Activated T-cell treated with anti-CD3 and anti-CD28 coated beads, Interleukin-2, amount 50 U/mL, for 24 hours (primary cell): ENCODE measurements around the gene SFSWAP.
"Not testable (repeated sequence)": the region's sequence is repeated elsewhere in the genome, so short reads cannot be mapped to it uniquely, and the experiment has no call there.

ENCODE experiments used
- DNase-seq: peaks from one replicate; pipeline ENCODE4 v3.0.0-alpha.2; 2020
- H3K27ac Mint-ChIP-seq: 2 replicates; pipeline ENCODE4 v1.8.0; 2020; ENCODE audit warnings: mild to moderate bottlenecking, mixed read lengths
- H3K27me3 Mint-ChIP-seq: 2 replicates; pipeline ENCODE4 v1.8.0; 2020; ENCODE audit warnings: mixed read lengths
- H3K36me3 Mint-ChIP-seq: 2 replicates; pipeline ENCODE4 v1.8.0; 2020; ENCODE audit warnings: low read depth, mixed read lengths
- H3K4me1 Mint-ChIP-seq: 2 replicates; pipeline ENCODE4 v1.8.0; 2020; ENCODE audit warnings: low read depth, mixed read lengths
- H3K4me3 Mint-ChIP-seq: 2 replicates; pipeline ENCODE4 v1.8.0; 2020; ENCODE audit warnings: mild to moderate bottlenecking, moderate library complexity, mixed read lengths
- H3K9me3 Mint-ChIP-seq: 2 replicates; pipeline ENCODE4 v1.8.0; 2020; ENCODE audit warnings: mixed read lengths

The SFSWAP gene

DNA sequence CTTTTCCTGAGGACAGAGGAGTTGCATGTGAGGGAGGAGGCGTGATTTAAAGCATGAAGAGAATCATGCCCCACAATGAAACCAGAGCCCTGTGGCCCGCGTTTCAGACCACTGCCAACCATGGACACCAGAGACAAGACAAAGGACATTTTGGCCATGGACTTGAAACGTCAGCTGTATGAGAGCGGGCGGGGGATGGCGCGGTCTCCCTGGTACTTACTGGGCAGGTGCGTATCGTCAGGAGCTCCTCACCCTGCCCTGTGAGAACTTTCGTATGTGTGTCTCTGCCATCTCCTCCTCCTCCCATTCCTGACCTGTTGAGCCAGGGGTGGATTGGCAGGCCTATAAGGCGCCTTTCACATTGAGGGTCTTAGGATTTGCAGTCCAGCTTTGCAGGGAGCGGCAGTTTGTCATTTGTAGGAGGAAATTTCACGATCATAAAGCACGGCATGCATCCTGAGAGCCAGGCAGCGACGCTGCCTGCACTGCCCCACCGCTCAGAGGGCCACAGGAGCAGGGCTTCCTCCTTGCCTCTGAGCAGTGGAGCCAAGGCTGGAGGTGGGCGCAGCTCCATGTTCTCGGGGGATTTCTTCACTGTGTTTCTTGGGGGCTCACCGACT is 22.2 kb downstream of the SFSWAP start:
- H3K4me3 Mint-ChIP-seq = no peak overlapping the region
- DNase-seq = peak; percentile 19
- H3K9me3 Mint-ChIP-seq = no peaks in the 10 kb centered on the region
- peak overlapping the region; percentile 18 for H3K27ac Mint-ChIP-seq
- no peaks in the 10 kb centered on the region for H3K27me3 Mint-ChIP-seq
- peaks cover 2% of the 10 kb centered on the region for H3K4me1 Mint-ChIP-seq
- peaks cover 94% of the 10 kb centered on the region for H3K36me3 Mint-ChIP-seq

DNA sequence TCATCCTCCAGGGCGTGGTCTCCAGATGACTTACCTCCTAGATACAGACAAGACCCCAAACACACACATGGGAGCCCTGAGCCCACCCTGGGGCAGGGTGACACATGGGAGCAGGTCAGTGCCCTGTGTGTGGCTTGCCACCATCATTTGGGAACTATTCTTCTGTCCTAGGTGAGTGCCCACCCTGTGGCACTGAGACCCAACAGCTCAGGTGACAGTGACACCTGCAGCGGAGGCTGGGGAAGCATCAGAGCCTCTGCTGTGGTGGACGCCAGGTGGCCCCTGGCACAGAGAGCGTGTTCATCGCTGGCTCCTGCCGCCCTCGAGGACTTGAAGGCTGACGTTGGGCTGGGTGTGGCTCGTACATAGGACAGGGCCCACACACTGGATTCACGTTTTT is 23.0 kb downstream of the SFSWAP start:
- no peak overlapping the region for H3K27ac Mint-ChIP-seq
- H3K9me3 Mint-ChIP-seq = no peaks in the 10 kb centered on the region
- H3K4me3 Mint-ChIP-seq = no peak overlapping the region
- no peaks in the 10 kb centered on the region for H3K27me3 Mint-ChIP-seq
- peaks cover 2% of the 10 kb centered on the region for H3K4me1 Mint-ChIP-seq
- DNase-seq = peak; percentile 13
- peaks cover 94% of the 10 kb centered on the region for H3K36me3 Mint-ChIP-seq

- Mint-ChIP-seq H3K27ac (peak overlapping the region; percentile 47), H3K27me3 (no peaks in the 10 kb centered on the region), H3K36me3 (peaks cover 92% of the 10 kb centered on the region), H3K4me1 (peaks cover 2% of the 10 kb centered on the region), H3K9me3 (no peaks in the 10 kb centered on the region), H3K4me3 (no peak overlapping the region)
- DNase-seq = peak; percentile 30
Observed at GRCh38 chr12:131734336-131735152, 23.7 kb downstream of the SFSWAP start.

DNA sequence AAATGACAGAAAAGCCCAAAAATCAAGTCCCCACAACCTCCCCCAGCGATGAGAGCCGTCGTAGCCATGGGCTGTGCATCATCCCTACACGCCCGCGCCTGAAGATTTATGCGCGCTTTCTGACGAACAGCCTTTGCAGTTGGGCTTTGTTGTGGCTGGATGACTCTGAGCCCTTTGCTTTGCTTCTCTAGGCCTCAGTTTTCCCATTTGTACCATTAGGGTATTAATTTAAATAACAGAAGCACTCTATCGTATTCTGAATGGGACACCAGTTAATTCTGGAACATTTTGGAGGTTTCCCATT is 24.2 kb downstream of the SFSWAP start:
- no peak for DNase-seq
- Mint-ChIP-seq H3K27ac (no peak overlapping the region), H3K27me3 (no peaks in the 10 kb centered on the region), H3K36me3 (peaks cover 92% of the 10 kb centered on the region), H3K4me3 (no peak overlapping the region), H3K4me1 (peaks cover 2% of the 10 kb centered on the region), H3K9me3 (no peaks in the 10 kb centered on the region)

- H3K27me3 Mint-ChIP-seq = no peaks in the 10 kb centered on the region
- peak; percentile 23 for DNase-seq
- H3K9me3 Mint-ChIP-seq = no peaks in the 10 kb centered on the region
- H3K4me3 Mint-ChIP-seq = no peak overlapping the region
- peak overlapping the region; percentile 42 for H3K27ac Mint-ChIP-seq
- H3K36me3 Mint-ChIP-seq = peaks cover 91% of the 10 kb centered on the region
- peaks cover 2% of the 10 kb centered on the region for H3K4me1 Mint-ChIP-seq
Observed at GRCh38 chr12:131735476-131736445, 24.9 kb downstream of the SFSWAP start.

GRCh38 chr12:131736446-131737149 is 25.7 kb downstream of the SFSWAP start:
- no peaks in the 10 kb centered on the region for H3K27me3 Mint-ChIP-seq
- H3K4me1 Mint-ChIP-seq = peaks cover 2% of the 10 kb centered on the region
- H3K9me3 Mint-ChIP-seq = no peaks in the 10 kb centered on the region
- no peak overlapping the region for H3K4me3 Mint-ChIP-seq
- H3K36me3 Mint-ChIP-seq = peaks cover 87% of the 10 kb centered on the region
- peak overlapping the region; percentile 26 for H3K27ac Mint-ChIP-seq
- peak; percentile 17 for DNase-seq

DNA sequence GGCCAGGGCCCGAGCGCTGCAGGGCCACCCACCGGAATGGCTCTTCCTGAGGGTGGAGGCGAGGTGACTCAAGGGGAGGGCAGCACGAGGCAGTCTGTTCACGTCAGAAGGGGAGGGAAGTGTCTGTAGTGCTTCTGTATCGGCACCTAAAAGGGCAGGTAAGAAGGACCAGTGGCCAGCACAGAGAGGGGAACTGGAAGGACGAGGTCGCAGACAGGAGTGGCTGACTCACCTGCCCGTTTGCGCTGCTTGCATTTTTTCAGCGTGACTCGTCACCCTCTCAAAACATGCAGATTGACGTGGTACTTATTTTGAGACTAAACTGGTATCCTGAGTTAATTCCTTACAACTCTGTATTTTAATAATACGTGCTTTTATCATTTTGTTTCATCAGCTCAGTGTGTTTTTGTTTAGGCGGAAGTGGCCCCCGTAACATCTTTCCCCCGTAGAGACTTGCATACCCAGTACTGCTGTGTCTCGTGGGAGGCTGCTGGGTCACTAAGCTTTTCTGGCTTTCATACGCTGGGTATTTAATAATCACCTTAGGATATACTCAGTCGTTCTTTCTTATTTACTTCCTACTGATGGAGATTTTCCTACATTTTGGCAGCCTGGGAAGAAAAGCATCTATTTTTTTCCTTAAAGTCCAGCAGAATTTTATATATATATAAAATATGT is 26.4 kb downstream of the SFSWAP start:
- H3K27me3 Mint-ChIP-seq = no peaks in the 10 kb centered on the region
- peaks cover 90% of the 10 kb centered on the region for H3K36me3 Mint-ChIP-seq
- peak; percentile 14 for DNase-seq
- H3K4me1 Mint-ChIP-seq = peaks cover 2% of the 10 kb centered on the region
- H3K9me3 Mint-ChIP-seq = no peaks in the 10 kb centered on the region
- no peak overlapping the region for H3K4me3 Mint-ChIP-seq
- peak overlapping the region; percentile 26 for H3K27ac Mint-ChIP-seq

DNA sequence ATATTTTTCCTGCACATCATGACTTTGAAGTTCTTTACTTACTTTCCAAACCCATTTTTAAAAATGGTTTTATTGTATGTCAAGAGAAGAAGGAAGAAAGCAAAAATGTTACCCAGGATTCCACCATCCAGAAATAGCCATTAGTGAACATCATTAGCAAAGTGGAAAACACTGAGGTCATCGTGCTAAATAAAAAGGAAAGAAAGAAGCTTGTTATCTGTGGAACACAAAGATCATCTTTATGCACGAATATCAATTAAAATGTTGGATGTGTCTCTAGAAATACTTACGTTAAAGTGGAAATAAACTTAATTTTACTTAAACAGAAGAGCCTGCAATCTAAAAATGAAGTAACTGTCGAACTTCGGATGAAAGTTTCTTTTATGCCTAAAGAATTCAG is 27.3 kb downstream of the SFSWAP start:
- Mint-ChIP-seq H3K27me3 (no peaks in the 10 kb centered on the region), H3K4me1 (peaks cover 2% of the 10 kb centered on the region), H3K36me3 (peaks cover 90% of the 10 kb centered on the region), H3K9me3 (peaks cover 7% of the 10 kb centered on the region), H3K27ac (no peak overlapping the region), H3K4me3 (no peak overlapping the region)
- DNase-seq = no peak

DNA sequence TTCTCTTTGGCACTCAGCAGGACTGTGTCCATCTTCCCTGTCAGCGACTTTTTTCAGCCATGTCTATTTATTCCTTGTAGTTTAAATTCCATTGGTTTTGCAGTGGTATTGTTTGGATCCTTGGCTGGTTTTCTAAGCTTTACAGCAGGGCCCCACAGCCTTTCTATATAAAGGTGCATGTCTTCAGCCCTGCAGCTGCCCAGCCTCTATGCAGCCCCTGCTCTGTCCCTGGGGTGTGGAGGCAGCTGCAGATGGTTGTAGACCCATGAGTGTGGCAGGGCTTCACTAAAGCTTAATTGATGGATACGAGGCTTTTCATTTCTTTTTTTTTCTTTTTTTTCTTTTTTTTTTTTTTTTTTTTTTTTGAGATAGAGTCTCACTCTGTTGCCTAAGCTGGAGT is 29.7 kb downstream of the SFSWAP start:
- no peak overlapping the region for H3K4me3 Mint-ChIP-seq
- H3K36me3 Mint-ChIP-seq = peaks cover 90% of the 10 kb centered on the region
- DNase-seq = no peak
- H3K4me1 Mint-ChIP-seq = peaks cover 2% of the 10 kb centered on the region
- no peaks in the 10 kb centered on the region for H3K27me3 Mint-ChIP-seq
- peaks cover 9% of the 10 kb centered on the region for H3K9me3 Mint-ChIP-seq
- no peak overlapping the region for H3K27ac Mint-ChIP-seq

- not testable (repeated sequence) for DNase-seq, H3K9me3 Mint-ChIP-seq, H3K4me1 Mint-ChIP-seq, H3K27me3 Mint-ChIP-seq, H3K4me3 Mint-ChIP-seq
- Mint-ChIP-seq H3K27ac (peak overlapping the region; percentile 0), H3K36me3 (peaks cover 92% of the 10 kb centered on the region)
Observed at GRCh38 chr12:131742761-131743160, 31.9 kb downstream of the SFSWAP start.

GRCh38 chr12:131743410-131743809 is 32.5 kb downstream of the SFSWAP start:
- peak; percentile 22 for DNase-seq
- H3K27ac Mint-ChIP-seq, H3K4me3 Mint-ChIP-seq, H3K27me3 Mint-ChIP-seq, H3K4me1 Mint-ChIP-seq, H3K9me3 Mint-ChIP-seq: not testable (repeated sequence)
- H3K36me3 Mint-ChIP-seq = peaks cover 92% of the 10 kb centered on the region

DNA sequence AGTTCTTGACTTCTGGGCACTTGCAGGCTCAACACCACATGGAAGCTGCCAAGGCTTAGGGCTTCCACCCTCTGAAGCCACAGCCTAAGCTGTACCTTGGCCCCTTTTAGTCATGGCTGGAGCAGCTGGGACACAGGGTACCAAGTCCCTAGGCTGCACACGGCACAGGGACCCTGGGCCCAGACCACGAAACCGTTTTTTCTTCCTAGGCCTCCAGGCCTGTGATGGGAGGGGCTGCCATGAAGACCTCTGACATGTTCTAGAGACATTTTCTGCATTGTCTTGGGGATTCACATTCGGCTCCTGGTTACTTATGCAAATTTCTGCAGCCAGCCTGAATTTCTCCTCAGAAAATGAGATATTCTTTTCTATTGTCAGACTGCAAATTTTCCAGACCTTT is 33.0 kb downstream of the SFSWAP start:
- not testable (repeated sequence) for H3K9me3 Mint-ChIP-seq, H3K4me3 Mint-ChIP-seq, H3K27ac Mint-ChIP-seq, H3K4me1 Mint-ChIP-seq, H3K27me3 Mint-ChIP-seq
- DNase-seq = peak; percentile 2
- H3K36me3 Mint-ChIP-seq = peaks cover 92% of the 10 kb centered on the region

- H3K36me3 Mint-ChIP-seq = peaks cover 94% of the 10 kb centered on the region
- H3K27ac Mint-ChIP-seq, H3K4me1 Mint-ChIP-seq: not testable (repeated sequence)
Observed at GRCh38 chr12:131744675-131745074, 33.8 kb downstream of the SFSWAP start.

GRCh38 chr12:131745706-131746105 is 34.8 kb downstream of the SFSWAP start:
- no peak overlapping the region for H3K4me3 Mint-ChIP-seq
- H3K9me3 Mint-ChIP-seq = peaks cover 9% of the 10 kb centered on the region
- peak; percentile 5 for DNase-seq
- peaks cover 94% of the 10 kb centered on the region for H3K36me3 Mint-ChIP-seq
- H3K27ac Mint-ChIP-seq = no peak overlapping the region
- H3K27me3 Mint-ChIP-seq = no peaks in the 10 kb centered on the region
- H3K4me1 Mint-ChIP-seq = peaks cover 2% of the 10 kb centered on the region

More at GRCh38 chr12:131744675-131745074, 33.8 kb downstream of the SFSWAP start:
- DNase-seq, H3K9me3 Mint-ChIP-seq, H3K27me3 Mint-ChIP-seq, H3K4me3 Mint-ChIP-seq: not testable (repeated sequence)
